Activated CD4-positive, alpha-beta T cell treated with anti-CD3 and anti-CD28 coated beads for 48 hours (primary cell): ENCODE results near the gene CCDC40.

ENCODE experiments used
- DNase-seq: peaks from one replicate; pipeline ENCODE4 v3.0.0-alpha.2; 2020

Gene CCDC40

GRCh38 chr17:80002070-80002641 is 34.3 kb upstream of the CCDC40 start:
- no peak for DNase-seq

GRCh38 chr17:80002690-80003490 is 33.6 kb upstream of the CCDC40 start:
- no peak for DNase-seq

- no peak for DNase-seq
Observed at GRCh38 chr17:80003969-80004368, 32.5 kb upstream of the CCDC40 start.

GRCh38 chr17:80005360-80006338 is 30.8 kb upstream of the CCDC40 start:
- DNase-seq = peak; percentile 66

GRCh38 chr17:80006339-80006720 is 30.1 kb upstream of the CCDC40 start:
- DNase-seq = no peak

- DNase-seq = no peak
Observed at GRCh38 chr17:80006811-80007752, 29.4 kb upstream of the CCDC40 start.

- DNase-seq = no peak
Observed at GRCh38 chr17:80007939-80008338, 28.5 kb upstream of the CCDC40 start.

GRCh38 chr17:80008383-80008840 is 28.0 kb upstream of the CCDC40 start:
- DNase-seq = peak; percentile 90

GRCh38 chr17:80008848-80009247 is 27.6 kb upstream of the CCDC40 start:
- no peak for DNase-seq

GRCh38 chr17:80009391-80010282 is 26.8 kb upstream of the CCDC40 start:
- no peak for DNase-seq

GRCh38 chr17:80010283-80010858 is 26.1 kb upstream of the CCDC40 start:
- no peak for DNase-seq

GRCh38 chr17:80011989-80012555 is 24.4 kb upstream of the CCDC40 start:
- DNase-seq = no peak

- DNase-seq = no peak
Observed at GRCh38 chr17:80012765-80013741, 23.4 kb upstream of the CCDC40 start.

GRCh38 chr17:80017226-80018010 is 19.0 kb upstream of the CCDC40 start:
- DNase-seq = no peak

- DNase-seq = no peak
Observed at GRCh38 chr17:80018917-80019651, 17.4 kb upstream of the CCDC40 start.

GRCh38 chr17:80021600-80021999 is 14.8 kb upstream of the CCDC40 start:
- no peak for DNase-seq

- DNase-seq = no peak
Observed at GRCh38 chr17:80023481-80024205, 12.8 kb upstream of the CCDC40 start.
